ENCODE results near the gene FOLR1.
"Not testable (repeated sequence)": the region's sequence is repeated elsewhere in the genome, so short reads cannot be mapped to it uniquely, and the experiment has no call there.

The FOLR1 gene

GRCh38 chr11:72191961-72192381 lies at the start of gene FOLR1:
TSS of gene FOLR1 (plus strand) at chr11:72192140. CDS start at chr11:72192174, 34 bp downstream.
- H4K20me1 ChIP-seq (ENCODE audit: insufficient read depth, low read length, poor library complexity, severe bottlenecking) = no peaks in the 10 kb centered on the region
- no peak within 1 kb of the TSS for H3K9ac ChIP-seq (ENCODE audit: low read depth, low read length, poor library complexity, severe bottlenecking)
- H3K4me2 ChIP-seq (ENCODE audit: low read depth, low read length, poor library complexity, severe bottlenecking) = no peak within 1 kb of the TSS
- H3K4me1 ChIP-seq (ENCODE audit: insufficient read depth, low read length, poor library complexity, severe bottlenecking) = no peaks in the 10 kb centered on the region
- H3K9me2 ChIP-seq (replicated peaks; ENCODE audit: low read depth, low read length) = no peaks in the 10 kb centered on the region
- no peaks in the 10 kb centered on the region for H3K9me3 ChIP-seq (ENCODE audit: insufficient read depth, low read depth, low read length)
- no peaks in the 10 kb centered on the region for H3K27me3 ChIP-seq (ENCODE audit: insufficient read depth, low read length, poor library complexity, severe bottlenecking)
- H3K4me3 ChIP-seq (ENCODE audit: low read length, poor library complexity, severe bottlenecking) = no peak within 1 kb of the TSS
- H3K36me3 ChIP-seq (ENCODE audit: insufficient read depth, low read length) = no peaks in the 10 kb centered on the region
- TF ChIP-seq CTCF (conservative IDR thresholded peaks at IDR 0.05; ENCODE audit: low read length) (no peak), EZH2phosphoT487 (IDR thresholded peaks at IDR 0.05; ENCODE audit: borderline replicate concordance) (no peak)
- H2AFZ ChIP-seq (ENCODE audit: low read length) = no peak within 1 kb of the TSS
- H3F3A ChIP-seq (ENCODE audit: low read depth) = no peaks in the 10 kb centered on the region
- no peaks in the 10 kb centered on the region for H3K79me2 ChIP-seq (ENCODE audit: insufficient read depth, low read length)

GRCh38 chr11:72142543-72142942 lies 49.4 kb upstream of the FOLR1 start:
- not testable (repeated sequence) for H3K79me2 ChIP-seq (ENCODE audit: insufficient read depth, low read length); H3K36me3 ChIP-seq (ENCODE audit: insufficient read depth, low read length); H3K4me1 ChIP-seq (ENCODE audit: insufficient read depth, low read length, poor library complexity, severe bottlenecking); H3K9ac ChIP-seq (ENCODE audit: low read depth, low read length, poor library complexity, severe bottlenecking); H3K4me3 ChIP-seq (ENCODE audit: low read length, poor library complexity, severe bottlenecking); H3K4me2 ChIP-seq (ENCODE audit: low read depth, low read length, poor library complexity, severe bottlenecking); H2AFZ ChIP-seq (ENCODE audit: low read length); H3K9me2 ChIP-seq (replicated peaks; ENCODE audit: low read depth, low read length); H4K20me1 ChIP-seq (ENCODE audit: insufficient read depth, low read length, poor library complexity, severe bottlenecking); H3K9me3 ChIP-seq (ENCODE audit: insufficient read depth, low read depth, low read length); H3K27me3 ChIP-seq (ENCODE audit: insufficient read depth, low read length, poor library complexity, severe bottlenecking); H3F3A ChIP-seq (ENCODE audit: low read depth)

GRCh38 chr11:72144807-72145565 lies 47.0 kb upstream of the FOLR1 start:
- H3K79me2 ChIP-seq (ENCODE audit: insufficient read depth, low read length) = no peaks in the 10 kb centered on the region
- no peak overlapping the region for H3K9ac ChIP-seq (ENCODE audit: low read depth, low read length, poor library complexity, severe bottlenecking)
- H3K4me3 ChIP-seq (ENCODE audit: low read length, poor library complexity, severe bottlenecking) = no peak overlapping the region
- no peaks in the 10 kb centered on the region for H4K20me1 ChIP-seq (ENCODE audit: insufficient read depth, low read length, poor library complexity, severe bottlenecking)
- no peaks in the 10 kb centered on the region for H3K36me3 ChIP-seq (ENCODE audit: insufficient read depth, low read length)
- no peaks in the 10 kb centered on the region for H3K9me3 ChIP-seq (ENCODE audit: insufficient read depth, low read depth, low read length)
- TF ChIP-seq CTCF (conservative IDR thresholded peaks at IDR 0.05; ENCODE audit: low read length) (no peak), EZH2phosphoT487 (IDR thresholded peaks at IDR 0.05; ENCODE audit: borderline replicate concordance) (no peak)
- no peak overlapping the region for H2AFZ ChIP-seq (ENCODE audit: low read length)
- no peaks in the 10 kb centered on the region for H3F3A ChIP-seq (ENCODE audit: low read depth)
- H3K9me2 ChIP-seq (replicated peaks; ENCODE audit: low read depth, low read length) = no peaks in the 10 kb centered on the region
- no peak overlapping the region for H3K4me2 ChIP-seq (ENCODE audit: low read depth, low read length, poor library complexity, severe bottlenecking)
- no peaks in the 10 kb centered on the region for H3K4me1 ChIP-seq (ENCODE audit: insufficient read depth, low read length, poor library complexity, severe bottlenecking)
- no peaks in the 10 kb centered on the region for H3K27me3 ChIP-seq (ENCODE audit: insufficient read depth, low read length, poor library complexity, severe bottlenecking)

DNA sequence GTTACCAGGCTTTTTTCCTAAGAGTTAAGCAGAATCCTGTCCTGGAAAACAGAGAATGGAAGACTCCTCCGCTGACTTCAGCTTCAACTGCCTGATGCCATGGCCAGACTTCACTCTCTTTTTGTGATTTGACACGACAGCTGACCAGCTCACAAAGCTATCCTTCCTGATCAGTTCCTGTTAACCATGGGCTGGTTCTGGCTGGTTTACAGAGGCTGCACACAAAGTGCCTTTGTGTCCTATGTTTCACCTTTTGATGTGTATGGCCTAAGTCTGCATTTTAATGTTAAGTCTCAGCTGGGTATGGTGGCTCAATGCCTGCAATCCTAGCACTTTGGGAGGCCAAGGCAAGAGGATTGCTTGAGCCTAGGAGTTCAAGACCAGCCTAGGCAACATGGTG lies 45.3 kb upstream of the FOLR1 start:
- H3K4me2 ChIP-seq (ENCODE audit: low read depth, low read length, poor library complexity, severe bottlenecking) = no peak overlapping the region
- H3K79me2 ChIP-seq (ENCODE audit: insufficient read depth, low read length) = no peaks in the 10 kb centered on the region
- no peaks in the 10 kb centered on the region for H3K9me3 ChIP-seq (ENCODE audit: insufficient read depth, low read depth, low read length)
- no peaks in the 10 kb centered on the region for H3K9me2 ChIP-seq (replicated peaks; ENCODE audit: low read depth, low read length)
- no peak overlapping the region for H3K9ac ChIP-seq (ENCODE audit: low read depth, low read length, poor library complexity, severe bottlenecking)
- TF ChIP-seq CTCF (conservative IDR thresholded peaks at IDR 0.05; ENCODE audit: low read length) (no peak), EZH2phosphoT487 (IDR thresholded peaks at IDR 0.05; ENCODE audit: borderline replicate concordance) (no peak)
- H2AFZ ChIP-seq (ENCODE audit: low read length) = no peak overlapping the region
- H4K20me1 ChIP-seq (ENCODE audit: insufficient read depth, low read length, poor library complexity, severe bottlenecking) = no peaks in the 10 kb centered on the region
- H3K4me3 ChIP-seq (ENCODE audit: low read length, poor library complexity, severe bottlenecking) = no peak overlapping the region
- H3K27me3 ChIP-seq (ENCODE audit: insufficient read depth, low read length, poor library complexity, severe bottlenecking) = no peaks in the 10 kb centered on the region
- no peaks in the 10 kb centered on the region for H3K36me3 ChIP-seq (ENCODE audit: insufficient read depth, low read length)
- no peaks in the 10 kb centered on the region for H3F3A ChIP-seq (ENCODE audit: low read depth)
- H3K4me1 ChIP-seq (ENCODE audit: insufficient read depth, low read length, poor library complexity, severe bottlenecking) = no peaks in the 10 kb centered on the region
